Caki2 (cell line): ENCODE measurements around the gene DOCK3. TPM values are rescaled to one million over a fixed set of nuclear protein-coding genes. Genes with fewer than 3 reads are reported as not detected.
"Not testable (repeated sequence)": the region's sequence is repeated elsewhere in the genome, so short reads cannot be mapped to it uniquely, and the experiment has no call there.

ENCODE experiments used
- DNase-seq: peaks from one replicate; pipeline ENCODE4 v3.0.0-alpha.2; 2015; ENCODE audit warnings: low read depth
- in situ Hi-C: cut with HindIII; loops from 2 replicates; pipeline ENCODE4 v1.10.0; 2016; ENCODE audit warnings: low sequenced_read_pairs, low pct_unique_long_range_greater_than_20kb, mixed read lengths
- total RNA-seq: library from RNA; depleted of rRNA; stranded (reverse); fragments of >200 nt; shearing (Covaris generic); gene quantifications from 2 replicates; pipeline ENCODE4 v1.2.3, GENCODE V29; 2014; ENCODE audit warnings: low replicate concordance

Gene DOCK3
- total RNA-seq, 1 experiment from 2014 or later, result 0.61 TPM

DNA sequence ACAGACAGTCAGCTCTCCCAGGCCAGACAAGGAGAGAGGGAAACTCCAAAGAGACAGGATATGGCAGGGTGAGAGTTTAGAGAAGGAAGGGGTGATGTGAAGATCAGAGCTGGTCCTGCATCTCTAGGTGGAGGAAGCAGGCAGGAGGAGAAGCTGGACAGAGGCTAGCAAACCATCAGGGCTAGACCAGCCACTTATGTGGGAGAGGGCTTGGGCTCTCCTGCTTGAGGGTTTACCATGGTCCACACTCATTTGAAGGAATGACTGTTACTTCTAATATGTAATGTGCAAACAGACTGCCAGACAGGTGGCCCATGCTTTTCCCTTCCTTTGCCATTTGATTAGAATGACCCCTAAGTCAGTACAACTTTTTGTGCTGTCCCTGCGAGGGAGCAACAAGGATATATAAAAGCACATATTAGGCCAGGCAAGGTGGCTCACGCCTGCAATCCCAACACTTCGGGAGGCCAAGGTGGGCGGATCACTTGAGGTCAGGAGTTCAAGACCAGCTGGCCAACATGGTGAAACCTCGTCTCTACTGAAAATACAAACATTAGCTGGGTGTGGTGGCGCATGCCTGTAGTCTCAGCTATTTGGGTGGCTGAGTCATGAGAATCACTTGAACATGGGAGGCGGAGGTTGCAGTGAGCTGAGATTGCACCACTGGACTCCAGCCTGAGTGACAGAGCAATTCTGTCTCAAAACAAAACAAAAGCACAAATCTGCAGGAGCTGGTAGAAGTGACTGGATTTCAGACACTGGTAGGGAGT, 669.4 kb downstream of the DOCK3 start:
- DNase-seq, result peak; percentile 75
- in situ Hi-C loops, result no loop called here

DNA sequence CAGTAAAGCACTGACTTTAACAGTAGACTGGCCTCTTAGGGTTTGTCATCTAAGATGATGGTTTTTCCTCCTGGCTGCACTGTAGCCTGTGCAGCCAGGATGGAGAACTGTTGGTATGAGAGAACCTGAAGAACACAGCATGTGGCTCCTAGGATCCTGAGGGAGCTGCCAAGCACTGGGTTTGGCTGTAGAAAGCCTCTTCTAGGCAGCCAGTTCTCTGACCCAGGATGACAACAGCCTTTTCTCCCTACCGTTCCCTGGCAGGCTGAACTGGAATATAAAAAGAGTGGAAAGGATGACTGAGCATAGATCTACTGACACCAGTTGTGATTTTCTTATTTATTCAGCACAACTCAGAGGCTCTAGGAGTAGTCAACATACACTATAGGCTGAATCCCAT, 676.0 kb downstream of the DOCK3 start:
- in situ Hi-C loops, result no loop called here
- DNase-seq, result no peak

DNA sequence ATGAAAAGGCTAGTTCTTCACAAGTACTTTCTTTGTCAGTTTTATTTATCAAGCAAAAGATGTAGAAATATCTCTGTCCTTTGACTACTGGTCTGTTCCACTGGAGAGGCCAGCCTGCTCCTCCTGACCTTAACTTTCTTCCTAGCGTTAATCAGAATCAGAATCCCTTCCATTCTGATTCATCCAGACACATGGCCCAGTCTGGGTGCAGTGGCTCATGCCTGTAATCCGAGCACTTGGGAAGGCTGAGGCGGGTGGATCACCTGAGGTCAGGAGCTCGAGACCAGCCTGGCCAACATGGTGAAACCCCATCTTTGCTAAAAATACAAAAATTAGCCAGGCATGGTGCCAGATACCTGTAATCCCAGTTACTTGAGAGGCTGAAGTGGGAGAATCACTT, 678.4 kb downstream of the DOCK3 start:
- DNase-seq, result no peak
- in situ Hi-C loops, result no loop called here

DNA sequence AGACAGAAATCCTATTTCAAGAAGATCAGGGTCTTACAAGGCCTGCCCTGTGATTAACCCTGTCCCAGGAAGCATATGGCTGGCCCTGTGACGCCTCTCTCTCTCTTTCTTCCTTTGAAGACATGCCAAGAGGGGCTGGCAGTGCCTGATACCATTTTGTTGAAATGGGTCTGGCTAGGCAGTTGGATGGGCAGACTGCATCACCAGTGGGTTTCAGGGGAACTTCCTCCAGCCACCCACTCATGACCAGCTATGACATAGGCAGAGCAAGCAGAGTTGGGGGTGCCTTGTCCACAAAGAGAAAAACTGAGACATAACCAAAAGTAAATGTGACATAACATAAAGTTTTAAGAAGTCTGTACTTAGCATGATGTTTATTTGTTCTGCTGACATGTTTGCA, 679.0 kb downstream of the DOCK3 start:
- no peak for DNase-seq
- in situ Hi-C loops, result no loop called here

DNA sequence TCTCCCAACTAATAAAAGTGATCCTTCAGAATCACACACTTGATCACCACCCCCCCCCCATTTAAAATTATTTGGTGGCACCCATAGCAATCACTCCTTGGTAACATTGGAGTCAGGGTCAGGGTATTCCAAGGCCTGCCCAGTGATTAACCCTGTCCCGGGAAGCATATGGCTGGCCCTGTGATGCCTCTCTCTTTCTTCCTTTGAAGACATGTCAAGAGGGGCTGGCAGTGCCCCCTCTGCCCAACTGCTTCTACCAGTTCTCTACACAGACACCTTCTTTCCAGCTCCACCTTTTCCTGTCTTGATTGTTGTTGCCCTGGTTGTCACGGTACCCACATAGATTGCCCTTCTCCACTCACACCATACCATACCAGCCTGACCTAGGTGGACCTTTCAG, 679.4 kb downstream of the DOCK3 start:
- in situ Hi-C loops, result no loop called here

DNA sequence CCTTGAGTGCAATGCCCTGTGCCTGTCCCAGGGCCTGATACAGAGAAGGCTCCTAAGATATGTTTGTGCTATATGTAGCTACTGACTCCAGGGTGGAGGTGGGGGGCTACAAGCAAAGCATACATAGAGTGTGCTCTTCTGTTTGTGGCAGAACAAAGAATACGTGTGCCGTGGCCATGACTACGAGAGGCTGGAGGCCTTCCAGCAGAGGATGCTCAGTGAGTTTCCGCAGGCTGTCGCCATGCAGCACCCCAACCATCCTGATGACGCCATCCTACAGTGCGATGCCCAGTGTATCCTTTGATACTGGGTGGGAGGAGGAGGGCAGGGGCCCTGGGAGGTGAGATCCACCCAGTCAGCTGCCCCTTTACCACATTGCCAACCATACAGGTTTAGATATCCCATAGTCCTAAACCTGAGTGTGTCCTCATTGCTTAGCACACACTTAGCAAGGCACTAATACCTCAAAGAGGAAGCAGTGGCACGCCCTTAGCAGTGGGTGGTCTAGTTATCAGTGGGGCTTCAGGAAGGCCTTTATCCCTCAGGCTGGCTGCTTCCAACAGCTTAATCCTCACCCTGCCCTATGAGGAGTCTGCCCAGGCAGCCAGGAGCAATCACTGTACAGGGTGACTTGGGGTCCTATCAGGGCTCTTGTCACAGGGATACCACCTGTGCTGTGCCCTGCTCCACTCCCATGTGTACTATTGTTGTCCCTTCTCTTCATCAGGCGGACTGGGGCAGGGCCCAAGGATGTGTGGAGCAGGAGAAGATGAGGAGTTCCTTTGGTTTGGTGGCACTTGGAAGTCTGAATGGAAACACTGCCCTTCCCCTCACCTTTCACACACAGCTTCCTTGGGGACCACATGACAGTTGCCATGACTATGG, 680.2 kb downstream of the DOCK3 start:
- in situ Hi-C loops, result no loop called here
- DNase-seq, result no peak

More for the DNA sequence above, 679.4 kb downstream of the DOCK3 start:
- no peak for DNase-seq

DNA sequence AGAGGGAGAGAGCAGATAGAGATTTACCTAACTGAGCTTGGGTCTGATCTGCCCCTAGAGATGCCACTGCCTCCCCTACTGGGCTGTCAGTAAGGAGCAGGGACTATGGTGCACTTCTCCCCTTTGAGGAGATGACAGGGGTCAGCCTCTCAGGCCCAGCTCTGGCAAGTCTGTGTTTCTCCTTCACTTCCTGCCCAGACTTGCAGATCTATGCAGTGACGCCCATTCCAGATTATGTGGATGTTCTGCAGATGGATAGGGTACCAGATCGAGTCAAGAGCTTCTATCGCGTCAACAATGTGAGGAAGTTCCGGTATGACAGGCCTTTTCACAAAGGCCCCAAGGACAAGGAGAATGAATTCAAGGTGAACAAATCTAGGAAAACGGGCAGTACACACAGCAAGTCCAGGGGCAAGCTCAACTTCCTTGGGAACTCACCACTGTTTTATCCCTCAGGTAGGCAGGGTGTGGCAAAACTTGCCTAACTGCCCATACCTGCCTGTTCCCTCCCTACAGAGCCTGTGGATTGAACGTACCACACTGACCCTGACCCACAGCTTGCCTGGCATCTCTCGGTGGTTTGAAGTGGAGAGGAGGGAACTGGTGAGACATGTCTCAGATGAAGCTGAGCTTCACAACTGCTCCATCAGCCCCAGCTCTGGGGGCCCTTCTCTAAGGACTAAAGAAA, 681.3 kb downstream of the DOCK3 start:
- no peak for DNase-seq
- in situ Hi-C loops, result no loop called here

DNA sequence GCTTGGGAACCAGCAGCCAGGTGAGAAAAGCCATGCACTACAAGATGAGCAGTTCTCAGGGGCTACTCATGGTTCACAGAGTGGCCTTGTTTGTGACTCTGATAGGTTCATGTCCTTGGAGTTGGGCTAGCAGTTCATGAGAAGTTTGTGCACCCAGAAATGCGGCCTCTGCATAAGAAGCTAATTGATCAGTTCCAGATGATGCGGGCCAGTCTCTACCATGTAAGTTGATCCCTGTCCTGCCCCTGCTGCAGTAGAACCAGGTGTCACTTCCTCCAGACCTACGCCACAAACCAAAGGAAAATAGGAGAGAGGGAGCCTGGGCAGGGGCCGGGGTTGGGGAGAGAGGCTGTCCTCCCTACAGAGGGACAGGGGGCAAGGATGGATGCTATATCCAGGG, 683.1 kb downstream of the DOCK3 start:
- in situ Hi-C loops, result no loop called here
- no peak for DNase-seq

DNA sequence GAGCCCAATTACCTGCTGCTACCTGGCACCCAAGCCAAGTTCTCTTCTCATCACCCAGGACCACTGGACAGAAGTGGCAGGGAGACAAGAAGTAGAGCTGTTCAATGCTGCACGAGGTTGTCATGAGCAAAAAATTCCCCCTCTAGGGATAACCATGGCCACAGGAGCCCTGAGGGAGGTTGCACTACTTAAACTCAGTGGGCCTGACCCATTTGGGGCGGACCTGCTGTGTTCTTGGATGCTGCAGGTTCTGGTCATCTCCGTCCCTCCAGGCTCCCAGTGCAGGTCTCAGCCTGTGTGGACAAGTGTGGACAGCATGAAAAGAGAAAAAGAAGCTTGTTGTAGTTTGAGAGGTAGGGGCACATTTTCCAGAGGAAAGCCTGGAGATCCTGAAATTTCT, 684.3 kb downstream of the DOCK3 start:
- DNase-seq, result no peak
- in situ Hi-C loops, result no loop called here

DNA sequence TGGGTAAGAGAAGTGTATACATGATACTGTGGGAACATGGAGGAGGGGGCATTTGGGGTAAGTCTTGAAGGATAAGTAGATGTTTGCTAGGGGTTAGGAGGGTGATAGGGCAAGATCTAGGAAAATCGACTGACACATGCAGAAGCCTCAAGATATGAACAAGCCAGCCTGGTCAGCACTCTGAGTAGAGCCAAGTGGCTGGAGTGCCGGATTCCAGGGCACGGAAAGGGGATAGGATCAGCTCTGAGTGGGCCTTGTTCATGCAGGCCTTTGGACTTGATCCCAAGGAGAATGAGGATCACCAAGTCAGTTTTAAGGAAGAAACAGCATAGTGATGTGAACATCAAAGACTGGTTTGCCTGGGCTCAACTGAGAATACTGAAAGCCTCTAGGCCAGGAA, 686.1 kb downstream of the DOCK3 start:
- in situ Hi-C loops, result no loop called here
- DNase-seq, result no peak

DNA sequence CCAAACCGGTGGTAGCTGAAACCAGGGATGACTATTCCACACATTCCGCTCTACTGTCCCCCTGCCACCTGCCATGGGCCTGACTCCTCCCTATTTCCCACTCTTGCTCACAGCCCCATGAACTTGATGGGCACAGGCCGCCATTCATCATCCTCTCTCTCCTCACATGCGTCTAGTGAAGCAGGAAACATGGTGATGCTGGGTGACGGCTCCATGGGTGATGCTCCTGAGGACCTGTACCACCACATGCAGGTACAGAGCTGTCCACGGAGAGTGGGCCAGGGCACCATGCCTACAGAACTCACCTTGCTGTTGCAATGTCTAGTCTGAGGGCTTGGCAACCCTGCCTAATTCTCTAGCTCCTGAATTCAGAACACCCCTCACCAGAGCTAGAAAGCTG, 687.0 kb downstream of the DOCK3 start:
- no peak for DNase-seq
- in situ Hi-C loops, result no loop called here

DNA sequence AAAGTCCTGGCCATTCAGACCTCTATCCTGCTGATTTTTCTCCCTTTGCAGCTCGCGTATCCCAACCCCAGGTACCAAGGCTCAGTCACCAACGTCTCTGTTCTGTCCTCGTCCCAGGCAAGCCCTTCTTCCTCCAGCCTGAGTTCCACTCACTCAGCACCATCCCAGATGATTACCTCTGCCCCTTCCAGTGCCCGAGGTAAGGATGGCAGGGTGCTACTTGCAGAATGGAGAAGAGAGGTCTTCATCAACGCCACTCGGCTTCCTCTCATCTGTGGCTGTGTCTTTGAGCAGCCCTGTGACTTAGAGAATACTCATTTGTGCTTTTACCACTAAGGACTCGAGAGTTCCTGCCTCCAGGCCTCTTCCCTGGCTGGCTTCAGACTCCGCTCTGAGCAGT, 687.7 kb downstream of the DOCK3 start:
- no peak for DNase-seq
- in situ Hi-C loops, result no loop called here

DNA sequence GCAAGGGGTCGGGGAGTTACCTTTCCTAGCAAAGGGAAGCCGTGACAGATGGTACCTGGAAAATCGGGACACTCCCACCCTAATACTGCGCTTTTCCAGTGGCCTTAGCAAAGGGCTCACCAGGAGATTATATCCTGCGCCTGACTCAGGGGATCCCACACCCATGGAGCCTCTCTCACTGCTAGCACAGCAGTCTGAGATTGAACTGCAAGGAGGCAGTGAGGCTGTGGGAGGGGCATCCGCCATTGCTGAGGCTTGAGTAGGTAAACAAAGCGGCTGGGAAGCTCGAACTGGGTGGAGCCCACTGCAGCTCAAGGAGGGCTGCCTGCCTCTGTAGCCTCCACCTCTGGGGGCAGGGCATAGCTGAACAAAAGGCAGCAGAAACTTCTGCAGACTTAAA, 693.5 kb downstream of the DOCK3 start:
- in situ Hi-C loops, DNase-seq: not testable (repeated sequence)

DNA sequence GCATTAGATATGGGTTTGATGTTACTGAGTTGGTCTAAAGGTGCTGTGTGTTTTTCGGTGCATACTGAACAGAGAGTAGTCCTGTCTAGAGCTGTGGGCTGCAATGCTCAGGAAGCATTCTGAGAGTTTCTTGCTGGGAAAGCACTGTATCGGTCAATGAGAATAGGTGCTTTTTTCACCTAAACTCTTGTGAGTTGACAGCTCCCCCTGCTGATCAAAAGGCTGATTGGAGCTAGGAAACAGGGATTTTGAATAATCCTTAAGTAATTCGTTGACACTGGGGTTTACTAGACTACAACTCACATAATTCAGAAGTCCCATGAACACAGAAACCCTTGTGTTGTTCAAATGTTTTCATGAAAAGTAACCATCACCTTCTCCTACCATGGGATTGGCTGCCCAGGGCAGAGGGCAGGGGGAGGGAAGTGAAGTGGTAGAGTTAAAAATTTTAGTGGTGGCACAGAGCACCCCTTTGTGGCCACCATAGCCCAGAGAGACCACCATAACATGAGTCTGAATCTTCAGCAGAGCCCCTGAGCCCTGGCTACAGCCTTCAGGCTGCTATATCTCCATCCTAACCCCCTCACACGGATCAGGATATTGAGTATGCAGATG, 697.3 kb downstream of the DOCK3 start:
- peak; percentile 40 for DNase-seq
- in situ Hi-C loops, result no loop called here

DNA sequence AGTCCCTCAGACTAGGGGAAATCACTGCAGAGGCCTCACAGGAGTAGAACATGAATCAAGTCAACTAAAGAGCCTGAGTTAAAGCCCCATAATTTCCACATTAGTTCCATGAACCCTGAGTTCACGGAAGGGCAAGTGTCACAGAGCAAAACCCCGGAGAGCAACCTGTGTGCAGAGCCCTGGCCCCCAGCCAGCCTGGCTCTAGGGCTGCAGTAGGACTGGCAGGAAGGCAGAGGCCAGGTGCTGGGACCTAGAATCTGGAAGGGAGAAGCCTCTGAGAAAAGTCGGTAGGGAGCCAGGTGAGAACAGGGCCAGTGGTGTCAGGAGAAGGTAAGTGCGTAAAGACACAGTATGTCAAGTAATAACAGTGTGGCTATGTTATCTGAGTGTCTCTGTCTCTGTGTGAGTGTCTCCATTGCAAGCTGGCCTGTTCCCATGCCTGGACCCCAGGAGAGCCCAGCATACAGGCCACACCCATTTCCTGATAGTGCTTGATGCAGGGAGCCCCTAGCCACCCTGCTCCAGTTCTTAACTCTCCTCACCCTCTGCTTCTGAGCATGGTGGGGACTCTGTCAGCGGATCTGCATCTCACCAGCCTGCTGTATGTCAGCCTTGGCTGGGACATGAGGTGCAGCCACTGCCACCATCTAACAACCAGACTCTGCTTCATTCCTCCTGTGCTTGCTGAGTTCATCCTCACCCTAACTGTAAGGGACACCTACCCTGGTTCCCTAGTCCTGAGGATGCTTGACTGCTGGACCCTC, 699.1 kb downstream of the DOCK3 start:
- in situ Hi-C loops, result no loop called here
- DNase-seq, result no peak

DNA sequence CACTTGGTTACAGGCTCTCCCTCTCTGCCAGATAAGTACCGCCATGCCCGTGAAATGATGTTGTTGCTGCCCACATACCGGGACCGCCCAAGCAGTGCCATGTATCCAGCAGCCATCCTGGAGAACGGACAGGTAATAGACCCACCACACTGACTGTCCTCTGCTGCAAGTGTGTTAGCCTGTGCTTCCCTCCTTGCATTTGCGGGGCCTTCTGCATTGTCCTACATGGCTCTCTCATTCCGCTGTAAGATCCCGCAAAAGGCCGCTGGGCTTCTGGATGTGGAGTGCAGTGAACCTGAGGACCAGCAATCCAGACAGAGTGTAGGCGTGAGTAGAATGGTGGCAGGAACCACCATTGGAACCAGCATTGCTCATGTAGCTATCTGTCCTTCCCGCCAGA, 699.7 kb downstream of the DOCK3 start:
- DNase-seq, result no peak
- in situ Hi-C loops, result no loop called here

DNA sequence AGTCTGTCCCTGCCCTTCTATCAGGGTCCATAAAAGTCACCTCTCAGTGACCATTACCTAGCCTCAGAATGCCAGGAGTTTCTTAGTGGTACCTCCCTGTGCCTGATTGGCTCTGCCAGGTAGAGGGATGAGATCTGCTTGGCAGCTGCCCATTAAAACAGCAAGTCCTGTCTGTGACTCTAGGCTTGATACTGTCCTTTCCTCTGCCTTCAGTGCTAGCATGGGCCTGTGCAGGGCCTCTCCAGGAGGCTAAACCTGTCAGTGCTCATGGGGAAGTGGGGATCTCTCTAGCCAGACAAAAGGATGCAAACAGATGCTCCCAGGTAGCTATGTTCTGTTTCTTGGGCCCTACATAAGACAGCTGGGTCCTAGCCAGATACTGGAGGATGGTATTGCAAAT, 700.4 kb downstream of the DOCK3 start:
- no peak for DNase-seq
- in situ Hi-C loops, result no loop called here

DNA sequence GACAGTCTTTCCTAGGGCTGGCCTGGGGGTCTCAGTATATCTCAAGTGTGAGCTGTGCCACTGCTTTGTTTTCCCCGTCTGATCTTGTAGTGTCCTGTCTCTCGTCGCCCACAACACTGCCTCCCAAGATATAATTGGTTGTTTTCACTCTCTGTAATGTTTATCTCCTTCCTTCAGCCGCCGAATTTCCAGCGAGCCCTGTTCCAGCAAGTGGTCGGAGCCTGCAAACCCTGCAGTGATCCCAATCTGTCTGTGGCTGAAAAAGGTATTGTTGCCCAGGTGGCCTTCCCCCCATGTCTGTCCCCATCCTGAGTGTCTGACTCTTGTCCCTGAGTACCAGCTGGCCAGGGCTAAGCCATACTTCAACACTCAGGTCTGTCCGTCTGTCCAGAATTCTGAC, 700.8 kb downstream of the DOCK3 start:
- no peak for DNase-seq
- in situ Hi-C loops, result no loop called here
